Kidney (tissue), 14 donors: Measurements from ENCODE around the gene ADCY6. TPM values are rescaled to one million over a fixed set of nuclear protein-coding genes. Genes with fewer than 3 reads are reported as not detected.

Experiments used
- DNase-seq, 5 donors: peaks; one replicate each; pipeline ENCODE4 v3.0.0-alpha.2; 2013 to 2020
- FAIRE-seq: peaks from 2 replicates; lab custom pipeline; 2012; peaks lifted over from hg19 to GRCh38; lab: Jason Lieb, UNC
- H3K27ac ChIP-seq, 2 donors: one replicate each; pipeline ENCODE4 v1.7.0; 2013; ENCODE audit warnings: low read depth in 2 of 2, low read length in 2 of 2, inconsistent platforms in 1 of 2
- H3K27me3 ChIP-seq: one replicate; pipeline ENCODE4 v1.7.1; 2013; ENCODE audit warnings: low read length, inconsistent platforms; ENCODE audit not compliant: control insufficient read depth, insufficient read depth
- H3K36me3 ChIP-seq, 3 donors: one replicate each; pipeline versions ENCODE4 v1.7.0 to v1.7.1; 2013; ENCODE audit warnings: low read length in 3 of 3, control low read depth in 1 of 3, inconsistent platforms in 1 of 3; ENCODE audit not compliant: insufficient read depth in 3 of 3, control insufficient read depth in 2 of 3
- H3K4me1 ChIP-seq, 3 donors: one replicate each; pipeline versions ENCODE4 v1.7.0 to v1.7.1; 2013; ENCODE audit warnings: low read length in 3 of 3, inconsistent platforms in 1 of 3, low read depth in 1 of 3; ENCODE audit not compliant: control insufficient read depth in 2 of 3, insufficient read depth in 2 of 3
- H3K4me3 ChIP-seq, 3 donors: one replicate each; pipeline versions ENCODE4 v1.7.0 to v1.8.1; 2013; ENCODE audit warnings: low read length in 3 of 3, control low read depth in 1 of 3, inconsistent platforms in 1 of 3
- H3K9ac ChIP-seq, 3 donors: one replicate each; pipeline versions ENCODE4 v1.7.0 to v1.7.1; 2013; ENCODE audit warnings: low read length in 3 of 3, control low read depth in 1 of 3, inconsistent platforms in 1 of 3
- H3K9me3 ChIP-seq, 3 donors: one replicate each; pipeline versions ENCODE4 v1.7.0 to v1.7.1; 2013; ENCODE audit warnings: low read length in 3 of 3, control low read depth in 1 of 3, inconsistent platforms in 1 of 3; ENCODE audit not compliant: control insufficient read depth in 2 of 3, insufficient read depth in 1 of 3
- CTCF ChIP-seq: IDR thresholded peaks from 3 replicates; pipeline ENCODE4 v1.5.1; 2012; ENCODE audit warnings: mild to moderate bottlenecking, moderate library complexity, borderline replicate concordance; ENCODE audit not compliant: insufficient read depth; ENCODE audit errors: extremely low read depth
- intact Hi-C: fragments of 100-400 bp; cut with DNase I; formaldehyde crosslinking; loops from one replicate; pipeline ENCODE4 v1.11.1; 2022
- polyA plus RNA-seq: library from polyadenylated mRNA; stranded (reverse); fragments of 350-450 nt; fragmentation: Illumina TruSeq; extraction: RNeasy Lipid Tissue Mini Kit (QIAGEN cat#74804); gene quantifications from one replicate; pipeline ENCODE4 v1.2.3, GENCODE V29; 2014; ENCODE audit warnings: low read depth, low replicate concordance; ENCODE audit not compliant: insufficient read depth
- total RNA-seq: library from RNA; stranded (reverse); fragmentation: NEBNext Ultra II Directional; extraction: Animal tissue kit (Norgen Biotek cat#: 25700); gene quantifications from one replicate; pipeline ENCODE4 v1.2.1, GENCODE V29; 2021
- donor health status: control.
- donor health status: control.
- donor health status: control.
- donor health status: control.
- donor health status: control.
- donor health status: DM: yes; HTN: yes; CAD: no.
- donor health status: Normal renal cell carcinoma (clear cell type).

ADCY6 gene
- total and polyA plus RNA-seq, 2 donors from 2014 or later, result 27.3 to 66.9 TPM

GRCh38 chr12:48800457-48800856, 11.6 kb upstream of the ADCY6 start:
- H3K27ac ChIP-seq, result no peak overlapping the region
- intact Hi-C loops, result no loop called here
- H3K4me3 ChIP-seq, result no peak overlapping the region
- H3K27me3 ChIP-seq, result no peaks in the 10 kb centered on the region
- H3K9ac ChIP-seq, result no peak overlapping the region
- no peaks in the 10 kb centered on the region for H3K9me3 ChIP-seq
- TF ChIP-seq CTCF, result no peak
- DNase-seq, result no peak
- no peaks in the 10 kb centered on the region for H3K36me3 ChIP-seq
- H3K4me1 ChIP-seq, result peaks cover 0 to 2% (median 0%) of the 10 kb centered on the region in 3 donors
- no peak for FAIRE-seq

DNA sequence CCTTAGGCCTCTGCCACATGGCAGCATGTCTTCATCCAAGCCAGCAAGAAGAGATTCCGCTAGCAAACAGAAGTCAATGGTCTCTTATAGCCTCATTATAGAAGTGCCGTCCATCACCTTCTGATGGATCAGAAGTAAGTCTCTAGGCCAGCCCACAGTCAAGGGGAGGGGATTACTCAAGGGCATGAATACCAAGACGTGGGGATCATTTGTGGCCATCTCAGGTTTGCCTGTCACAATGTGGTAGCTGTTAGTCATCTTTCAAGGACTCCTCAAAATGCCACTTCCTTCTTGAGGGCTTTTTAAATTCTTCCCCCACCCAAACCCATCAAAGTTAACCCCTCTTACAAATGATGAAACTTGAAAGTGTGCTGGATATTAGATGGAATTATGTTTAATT, 8.1 kb upstream of the ADCY6 start:
- Histone ChIP-seq H3K9me3 (no peaks in the 10 kb centered on the region), H3K4me1 (peaks cover 0 to 2% (median 0%) of the 10 kb centered on the region in 3 donors), H3K27ac (no peak overlapping the region), H3K27me3 (no peaks in the 10 kb centered on the region), H3K9ac (no peak overlapping the region), H3K4me3 (no peak overlapping the region), H3K36me3 (no peaks in the 10 kb centered on the region)
- intact Hi-C loops, result loop anchor here (5.0 kb wide), 1 partner anchor 45 kb away; no protein-coding TSS in a partner anchor
- FAIRE-seq, result no peak
- no peak for DNase-seq
- no peak for TF ChIP-seq CTCF

DNA sequence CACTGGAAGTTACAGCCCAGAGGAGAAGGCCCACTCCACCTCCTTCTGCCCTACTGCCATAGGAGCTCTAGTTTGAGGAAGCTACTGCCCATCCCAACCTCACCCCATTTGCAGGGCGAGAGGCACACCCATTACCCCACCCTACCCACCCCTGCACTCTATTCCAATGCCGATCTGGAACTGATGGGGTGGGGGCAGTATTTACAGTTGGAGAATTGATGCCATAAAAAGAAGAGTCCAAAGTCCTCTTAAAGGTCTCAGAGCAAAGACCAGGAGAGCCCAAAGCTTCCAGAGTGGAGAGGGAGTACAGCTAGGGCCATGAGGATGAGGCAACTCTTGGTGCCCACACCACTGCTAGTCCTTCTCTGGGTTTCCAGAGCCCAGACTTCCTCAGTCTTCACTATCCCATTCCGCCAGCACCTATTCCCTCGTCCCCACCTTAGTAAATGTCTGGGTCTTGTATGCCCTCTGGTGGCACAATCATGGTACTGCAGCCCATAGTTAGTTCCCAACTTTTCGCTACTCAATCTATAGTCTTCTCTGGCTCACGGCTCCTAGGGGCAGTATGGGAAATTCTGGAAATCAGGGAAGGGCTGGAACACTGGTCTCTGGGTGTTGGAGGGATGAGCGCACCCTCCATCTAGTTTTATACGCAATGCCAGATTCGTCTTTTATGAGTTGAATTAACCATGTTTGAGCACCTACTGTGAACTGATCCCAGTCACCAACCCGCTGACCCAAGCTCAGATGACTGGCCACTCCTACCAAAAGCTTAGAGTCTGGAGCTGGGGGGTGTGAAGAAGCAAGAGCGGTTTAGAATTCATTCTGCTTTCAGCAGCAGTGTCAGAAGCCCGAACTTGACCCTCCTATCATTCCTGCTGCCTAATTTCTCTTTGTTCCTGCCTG, 6.9 kb upstream of the ADCY6 start:
- H3K27me3 ChIP-seq, result no peaks in the 10 kb centered on the region
- peak overlapping the region in 1 of 3 donors; percentile 43 for H3K9ac ChIP-seq
- FAIRE-seq (peak; percentile 25), DNase-seq (peak in 4 of 5 donors; percentile 77 to 91 (median 88))
- no peak overlapping the region for H3K4me3 ChIP-seq
- H3K27ac ChIP-seq, result no peak overlapping the region
- no peaks in the 10 kb centered on the region for H3K9me3 ChIP-seq
- no peaks in the 10 kb centered on the region for H3K36me3 ChIP-seq
- H3K4me1 ChIP-seq, result peaks cover 0 to 2% (median 0%) of the 10 kb centered on the region in 3 donors
- peak; percentile 100 for TF ChIP-seq CTCF
- intact Hi-C loops, result loop anchor here (5.0 kb wide), 1 partner anchor 44 kb away; no protein-coding TSS in a partner anchor
